GM23248 (cell line): ENCODE results near the gene IGFL1. TPM values are rescaled to one million over a fixed set of nuclear protein-coding genes. Genes with fewer than 3 reads are reported as not detected.

Source experiments
- DNase-seq: peaks from one replicate; pipeline ENCODE4 v3.0.0-alpha.2; 2015
- H2AFZ ChIP-seq: fragments of 200-600 bp; sonication (generic); 2 replicates; pipeline ENCODE4 v1.6.1; 2016; ENCODE audit warnings: antibody characterized with exemption
- H3F3A ChIP-seq: fragments of 200-600 bp; sonication (generic); 2 replicates; pipeline ENCODE4 v1.6.1; 2016; ENCODE audit warnings: mild to moderate bottlenecking, antibody characterized with exemption, mixed run types; ENCODE audit not compliant: insufficient read depth
- H3K27ac ChIP-seq: fragments of 200-600 bp; sonication (generic); 2 replicates; pipeline ENCODE4 v1.5.1; 2016; ENCODE audit warnings: mild to moderate bottlenecking
- H3K27me3 ChIP-seq: fragments of 200-600 bp; sonication (generic); replicated peaks from 2 replicates; pipeline ENCODE4 v1.6.1; 2016; ENCODE audit warnings: mild to moderate bottlenecking; ENCODE audit not compliant: insufficient read depth
- H3K36me3 ChIP-seq: fragments of 200-600 bp; sonication (generic); 2 replicates; pipeline ENCODE4 v1.6.1; 2016; ENCODE audit warnings: low read depth, mild to moderate bottlenecking
- H3K4me1 ChIP-seq: fragments of 200-600 bp; sonication (generic); 2 replicates; pipeline ENCODE4 v1.6.1; 2016; ENCODE audit warnings: mild to moderate bottlenecking; ENCODE audit not compliant: insufficient read depth
- H3K4me2 ChIP-seq: fragments of 200-600 bp; sonication (generic); one replicate; pipeline ENCODE4 v1.6.1; 2016; ENCODE audit warnings: mild to moderate bottlenecking; ENCODE audit not compliant: unreplicated experiment
- H3K4me3 ChIP-seq: fragments of 200-600 bp; sonication (generic); 2 replicates; pipeline ENCODE4 v1.5.1; 2016; ENCODE audit warnings: mild to moderate bottlenecking
- H3K79me2 ChIP-seq: fragments of 200-600 bp; sonication (generic); 2 replicates; pipeline ENCODE4 v1.6.1; 2016; ENCODE audit warnings: mild to moderate bottlenecking; ENCODE audit not compliant: insufficient read depth
- H3K9ac ChIP-seq: fragments of 200-600 bp; sonication (generic); 2 replicates; pipeline ENCODE4 v1.6.1; 2016; ENCODE audit warnings: mild to moderate bottlenecking
- H3K9me2 ChIP-seq: fragments of 200-600 bp; sonication (generic); 2 replicates; pipeline ENCODE4 v1.6.1; 2016; ENCODE audit warnings: mixed run types, mild to moderate bottlenecking, moderate library complexity; ENCODE audit not compliant: insufficient read depth
- H3K9me3 ChIP-seq: fragments of 200-600 bp; sonication (generic); one replicate; pipeline ENCODE4 v1.6.1; 2017; ENCODE audit warnings: low read depth
- H4K20me1 ChIP-seq: fragments of 200-600 bp; sonication (generic); 2 replicates; pipeline ENCODE4 v1.6.0; 2016; ENCODE audit not compliant: insufficient read depth
- EZH2 ChIP-seq: fragments of 200-600 bp; sonication (generic); IDR thresholded peaks from 2 replicates; pipeline ENCODE4 v1.6.1; 2018; ENCODE audit warnings: antibody characterized with exemption, mild to moderate bottlenecking; ENCODE audit not compliant: insufficient read depth, poor library complexity, severe bottlenecking
- EZH2phosphoT487 ChIP-seq: fragments of 200-600 bp; sonication (generic); IDR thresholded peaks from 2 replicates; pipeline ENCODE4 v1.6.1; 2018; ENCODE audit warnings: antibody characterized with exemption, moderate library complexity, mild to moderate bottlenecking, low read depth; ENCODE audit not compliant: insufficient read depth
- WGBS, 2 experiments: methylation state at CpG; one replicate each; pipeline ENCODE4 v1.1.6; 2015 to 2017; ENCODE audit warnings: low lambda C conversion rate in 2 of 2, low coverage in 1 of 2; ENCODE audit errors: missing lambda C conversion rate in 2 of 2; 5-methylcytosine and 5-hydroxymethylcytosine counted together
- in situ Hi-C: fragments of 300-500 bp; cut with MboI; formaldehyde crosslinking; loops from 2 replicates; pipeline ENCODE4 v1.15.0; 2020
- polyA plus RNA-seq: library from polyadenylated mRNA; unstranded; fragments of >200 nt; fragmentation: Nextera tagmentation; extraction: Ambion mirVana; gene quantifications from 2 replicates; pipeline ENCODE4 v1.2.1, GENCODE V29; 2016
- total RNA-seq: library from RNA; depleted of rRNA; stranded (reverse); fragments of >200 nt; shearing (Covaris generic); gene quantifications from 2 replicates; pipeline ENCODE4 v1.2.3, GENCODE V29; 2014

Gene IGFL1
- total and polyA plus RNA-seq, 2 experiments from 2014 or later, result not detected

DNA sequence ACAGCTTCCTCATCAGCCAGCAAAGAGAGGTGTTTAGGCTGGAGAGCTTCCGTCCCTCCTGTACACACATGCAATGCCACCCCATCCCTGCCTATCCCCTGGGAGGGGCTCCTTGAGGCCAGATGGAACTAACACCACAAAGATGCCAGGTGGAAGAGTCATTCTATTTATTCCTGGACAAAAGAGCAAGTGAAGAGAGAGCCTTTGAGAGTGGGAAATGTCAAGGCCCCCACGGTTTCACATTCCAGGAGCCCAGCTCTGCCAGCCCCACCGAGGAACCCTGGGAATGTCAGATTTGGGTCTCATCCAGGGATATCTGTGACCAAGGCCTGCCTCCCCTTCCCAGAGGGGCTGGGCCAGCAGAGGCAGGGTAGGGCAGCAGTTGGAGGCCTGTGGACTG lies 30.8 kb upstream of the IGFL1 start:
- no peaks in the 10 kb centered on the region for H3K4me1 ChIP-seq
- H3K9me3 ChIP-seq, result no peaks in the 10 kb centered on the region
- in situ Hi-C loops, result no loop called here
- no peak for TF ChIP-seq EZH2phosphoT487
- no peak for TF ChIP-seq EZH2
- H2AFZ ChIP-seq, result no peak overlapping the region
- H4K20me1 ChIP-seq, result no peaks in the 10 kb centered on the region
- H3K27ac ChIP-seq, result no peak overlapping the region
- no peak overlapping the region for H3K4me3 ChIP-seq
- H3F3A ChIP-seq, result no peaks in the 10 kb centered on the region
- H3K4me2 ChIP-seq, result no peak overlapping the region
- no peaks in the 10 kb centered on the region for H3K79me2 ChIP-seq
- no peaks in the 10 kb centered on the region for H3K9me2 ChIP-seq
- no peak for DNase-seq
- H3K27me3 ChIP-seq, result peaks cover 64% of the 10 kb centered on the region
- H3K36me3 ChIP-seq, result no peaks in the 10 kb centered on the region
- no peak overlapping the region for H3K9ac ChIP-seq
- 61 to 77% methylated on average over 3 of the region's 3 CpGs for WGBS, 2 experiments

- Histone ChIP-seq H4K20me1 (no peaks in the 10 kb centered on the region), H3K36me3 (no peaks in the 10 kb centered on the region), H3K27me3 (peaks cover 65% of the 10 kb centered on the region), H3K4me3 (no peak overlapping the region), H3K9me3 (no peaks in the 10 kb centered on the region), H3K4me1 (0 out of 2 replicates have a peak, but pooled peaks cover 3% of the 10 kb centered on the region), H3F3A (no peaks in the 10 kb centered on the region), H3K27ac (no peak overlapping the region), H3K9ac (no peak overlapping the region), H3K4me2 (no peak overlapping the region), H2AFZ (no peak overlapping the region), H3K79me2 (no peaks in the 10 kb centered on the region), H3K9me2 (no peaks in the 10 kb centered on the region)
- 10 to 15% methylated on average over 16 of the region's 16 CpGs for WGBS, 2 experiments
- no peak for TF ChIP-seq EZH2
- TF ChIP-seq EZH2phosphoT487, result no peak
- in situ Hi-C loops, result no loop called here
- DNase-seq, result peak; percentile 36
Measured at GRCh38 chr19:46201454-46202310, 27.9 kb upstream of the IGFL1 start.

- WGBS, 2 experiments, result 38 to 41% methylated on average over 4 of the region's 4 CpGs
Measured at GRCh38 chr19:46202426-46202825, 27.1 kb upstream of the IGFL1 start.

DNA sequence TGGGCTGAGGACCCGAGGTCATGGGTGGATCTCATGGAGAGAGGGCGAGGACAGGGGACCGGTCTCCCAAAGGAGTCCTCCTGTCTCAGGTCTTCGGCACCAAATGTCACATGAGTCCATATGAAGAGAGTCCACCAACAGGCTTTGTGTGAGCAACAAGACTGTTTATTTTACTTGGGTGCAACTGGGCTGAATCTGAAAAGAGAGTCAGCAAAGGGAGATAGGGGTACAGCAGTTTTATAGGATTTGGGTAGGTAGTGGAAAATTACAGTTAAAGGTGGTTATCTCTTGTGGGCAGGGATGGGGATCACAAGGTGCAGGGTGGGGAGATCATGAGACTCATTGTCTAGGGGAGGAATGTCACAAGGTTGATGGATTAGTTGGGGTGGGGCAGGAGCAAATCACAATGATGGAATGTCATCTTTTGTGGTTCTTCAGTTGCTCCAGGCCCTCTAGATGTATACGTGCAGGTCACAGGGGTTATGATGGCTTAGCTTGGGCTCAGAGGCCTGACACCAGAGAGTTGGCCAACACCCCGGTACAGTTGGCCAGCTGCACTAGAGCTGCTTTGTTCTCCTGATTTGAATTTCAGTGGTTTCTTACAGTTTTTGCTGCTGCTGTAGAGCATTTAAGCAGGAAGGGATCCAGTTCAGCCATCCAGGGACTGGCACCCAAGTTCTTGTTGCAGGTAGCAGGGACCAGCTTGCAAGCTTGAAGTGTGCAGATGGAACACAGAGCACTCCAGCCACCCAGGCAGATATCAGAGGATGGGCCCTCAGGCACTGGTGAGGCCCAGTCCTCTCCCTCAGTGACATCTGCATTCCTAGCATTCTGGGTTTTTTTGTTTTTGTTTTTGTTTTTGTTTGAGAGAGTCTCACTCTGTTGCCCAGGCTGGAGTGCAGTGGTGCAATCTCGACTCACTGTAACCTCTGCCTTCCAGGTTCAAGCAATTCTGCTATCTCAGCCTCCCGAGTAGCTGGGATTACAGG lies 26.4 kb upstream of the IGFL1 start:
- no peak overlapping the region for H3K27ac ChIP-seq
- no peak overlapping the region for H3K4me3 ChIP-seq
- H3K4me2 ChIP-seq, result no peak overlapping the region
- H3K36me3 ChIP-seq, result no peaks in the 10 kb centered on the region
- H3K9ac ChIP-seq, result no peak overlapping the region
- 0 out of 2 replicates have a peak, but pooled peaks cover 3% of the 10 kb centered on the region for H3K4me1 ChIP-seq
- in situ Hi-C loops, result no loop called here
- H4K20me1 ChIP-seq, result no peaks in the 10 kb centered on the region
- DNase-seq, result no peak
- no peak overlapping the region for H2AFZ ChIP-seq
- H3K79me2 ChIP-seq, result no peaks in the 10 kb centered on the region
- H3F3A ChIP-seq, result no peaks in the 10 kb centered on the region
- no peaks in the 10 kb centered on the region for H3K9me2 ChIP-seq
- H3K9me3 ChIP-seq, result no peaks in the 10 kb centered on the region
- TF ChIP-seq EZH2phosphoT487, result no peak
- no peak for TF ChIP-seq EZH2
- peaks cover 72% of the 10 kb centered on the region for H3K27me3 ChIP-seq
- 64 to 76% methylated on average over 8 of the region's 8 CpGs for WGBS, 2 experiments

More at GRCh38 chr19:46202426-46202825, 27.1 kb upstream of the IGFL1 start:
- Histone ChIP-seq H3K4me3 (no peak overlapping the region), H3K27me3 (peaks cover 71% of the 10 kb centered on the region), H3K4me1 (0 out of 2 replicates have a peak, but pooled peaks cover 3% of the 10 kb centered on the region), H3K27ac (no peak overlapping the region), H4K20me1 (no peaks in the 10 kb centered on the region), H3F3A (no peaks in the 10 kb centered on the region), H3K9me2 (no peaks in the 10 kb centered on the region), H3K9ac (no peak overlapping the region), H3K4me2 (no peak overlapping the region), H3K79me2 (no peaks in the 10 kb centered on the region), H3K36me3 (no peaks in the 10 kb centered on the region), H3K9me3 (no peaks in the 10 kb centered on the region), H2AFZ (no peak overlapping the region)
- DNase-seq, result no peak
- in situ Hi-C loops, result no loop called here
- no peak for TF ChIP-seq EZH2phosphoT487
- no peak for TF ChIP-seq EZH2
